22Rv1 (cell line): ENCODE measurements around the gene TMEM117.

ENCODE experiments used
- ZFX ChIP-seq: fragments of 450-650 bp; IDR thresholded peaks from 2 replicates; pipeline ENCODE4 v1.6.1; 2017; ENCODE audit warnings: antibody characterized with exemption, borderline replicate concordance
- TF ChIP-seq, protein P1 (sequence below): fragments of 450-650 bp; IDR thresholded peaks from 2 replicates; pipeline ENCODE4 v1.5.1; 2017; ENCODE audit warnings: mild to moderate bottlenecking

DNA sequence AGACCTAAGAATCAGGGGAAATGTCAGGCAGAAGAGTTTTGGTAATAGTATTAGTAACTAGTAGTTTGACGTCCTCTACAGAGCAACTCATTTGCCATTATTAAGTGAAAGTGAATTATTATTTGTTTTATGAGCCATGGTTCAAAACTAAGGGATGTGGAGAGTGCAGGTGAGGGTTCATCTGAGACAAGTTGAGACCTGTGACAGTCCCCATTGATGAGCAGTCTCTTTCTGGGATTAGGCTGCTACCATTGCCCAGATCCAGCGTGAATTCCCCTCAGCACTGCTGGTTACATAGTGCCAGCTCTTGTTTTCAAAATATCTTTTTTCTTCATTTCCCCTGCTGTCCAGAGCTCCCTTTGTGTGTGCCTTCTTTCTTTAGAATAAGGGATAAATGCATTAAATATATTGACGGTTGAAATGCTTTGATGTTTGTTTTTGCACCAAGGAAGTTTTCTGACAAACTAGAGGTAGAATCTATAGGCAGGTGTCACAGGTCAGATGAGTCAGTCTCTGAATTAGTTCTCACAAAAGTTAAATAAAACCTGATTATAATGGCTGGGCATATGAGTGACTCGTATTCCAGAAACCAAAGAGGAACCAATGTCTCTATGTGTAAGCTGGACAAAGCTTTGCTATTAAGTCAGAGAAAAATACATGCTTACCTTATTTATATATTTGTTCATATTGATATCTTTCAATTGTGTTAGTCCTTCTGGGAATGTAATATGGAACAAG, 381.4 kb downstream of the TMEM117 start:
- TF ChIP-seq, protein P1, sequence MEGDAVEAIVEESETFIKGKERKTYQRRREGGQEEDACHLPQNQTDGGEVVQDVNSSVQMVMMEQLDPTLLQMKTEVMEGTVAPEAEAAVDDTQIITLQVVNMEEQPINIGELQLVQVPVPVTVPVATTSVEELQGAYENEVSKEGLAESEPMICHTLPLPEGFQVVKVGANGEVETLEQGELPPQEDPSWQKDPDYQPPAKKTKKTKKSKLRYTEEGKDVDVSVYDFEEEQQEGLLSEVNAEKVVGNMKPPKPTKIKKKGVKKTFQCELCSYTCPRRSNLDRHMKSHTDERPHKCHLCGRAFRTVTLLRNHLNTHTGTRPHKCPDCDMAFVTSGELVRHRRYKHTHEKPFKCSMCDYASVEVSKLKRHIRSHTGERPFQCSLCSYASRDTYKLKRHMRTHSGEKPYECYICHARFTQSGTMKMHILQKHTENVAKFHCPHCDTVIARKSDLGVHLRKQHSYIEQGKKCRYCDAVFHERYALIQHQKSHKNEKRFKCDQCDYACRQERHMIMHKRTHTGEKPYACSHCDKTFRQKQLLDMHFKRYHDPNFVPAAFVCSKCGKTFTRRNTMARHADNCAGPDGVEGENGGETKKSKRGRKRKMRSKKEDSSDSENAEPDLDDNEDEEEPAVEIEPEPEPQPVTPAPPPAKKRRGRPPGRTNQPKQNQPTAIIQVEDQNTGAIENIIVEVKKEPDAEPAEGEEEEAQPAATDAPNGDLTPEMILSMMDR: no peak
- no peak for TF ChIP-seq ZFX
